ENCODE results near the gene REX1BD.
A peak's percentile ranks its signal among the peaks of the same experiment; 100 is the strongest.

DNA sequence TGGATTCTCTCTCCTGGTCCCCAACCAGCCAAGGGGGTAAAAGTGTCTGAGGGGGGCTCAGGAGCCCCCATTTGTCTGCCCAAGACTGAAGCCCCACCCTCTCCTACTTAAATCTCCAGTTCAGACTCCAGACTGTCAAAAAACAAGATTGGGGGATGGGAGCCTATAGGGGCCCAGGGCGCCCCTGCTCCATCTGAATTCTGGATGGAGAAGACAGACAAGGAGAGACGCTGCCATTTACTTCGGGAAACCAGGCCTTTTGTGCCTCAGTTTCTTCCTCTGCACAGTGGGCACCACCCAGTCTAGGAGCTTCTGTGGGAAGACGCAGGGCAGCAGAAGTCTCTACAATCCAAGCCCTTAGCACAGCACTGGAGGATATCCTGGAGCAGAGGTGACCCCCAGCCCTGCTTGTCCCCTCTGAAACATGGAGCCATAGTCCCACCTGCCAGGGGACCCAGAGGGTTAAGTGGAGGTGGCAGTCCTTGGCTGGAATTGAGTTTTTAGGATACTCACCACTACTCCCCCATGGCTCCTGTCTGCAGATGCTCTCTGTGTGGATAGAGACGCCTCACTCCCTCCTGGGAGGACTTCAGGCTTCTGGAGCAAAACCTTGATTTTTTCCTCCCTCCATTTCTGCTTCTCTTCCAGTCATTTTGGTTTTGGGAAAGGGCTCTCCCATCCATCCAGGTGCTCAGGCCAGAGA is 19.7 kb downstream of the REX1BD start:
- no peak for TF ChIP-seq TEAD4 (IDR thresholded peaks at IDR 0.05; ENCODE audit: low read depth, low read length)
- TF ChIP-seq CTCF (IDR thresholded peaks at IDR 0.05; ENCODE audit: control extremely low read depth in 1 of 3, insufficient read depth in 1 of 3, low read depth in 1 of 3, low read length in 3 of 3) = no peak
- no peak for TF ChIP-seq JUND (IDR thresholded peaks at IDR 0.05; ENCODE audit: low read length)
- TF ChIP-seq SP1 (IDR thresholded peaks at IDR 0.05; ENCODE audit: low read depth, low read length) = no peak
- TF ChIP-seq RFX5 (IDR thresholded peaks at IDR 0.05; ENCODE audit: borderline replicate concordance, low read depth, low read length) = no peak
- no peak for TF ChIP-seq CHD2 (IDR thresholded peaks at IDR 0.05; ENCODE audit: low read length)
- no peak for TF ChIP-seq USF2 (IDR thresholded peaks at IDR 0.05; ENCODE audit: low read length)
- no peak for TF ChIP-seq RXRA (IDR thresholded peaks at IDR 0.05; ENCODE audit: insufficient read depth, low read depth, low read length)
- TF ChIP-seq POLR2AphosphoS5 (IDR thresholded peaks at IDR 0.05; ENCODE audit: low read depth, low read length) = no peak
- TF ChIP-seq JUN (IDR thresholded peaks at IDR 0.05; ENCODE audit: low read depth, low read length) = no peak
- TF ChIP-seq GABPA (IDR thresholded peaks at IDR 0.05; ENCODE audit: borderline replicate concordance, insufficient read depth, low read length) = no peak
- peak; percentile 2 for TF ChIP-seq RNF2 (IDR thresholded peaks at IDR 0.05; ENCODE audit: borderline replicate concordance, low read depth, low read length, missing control alignments, poor library complexity, severe bottlenecking)
